H1 (cell line): ENCODE measurements around the gene PROK2. TPM values are rescaled to one million over a fixed set of nuclear protein-coding genes. Genes with fewer than 3 reads are reported as not detected.

ENCODE experiments used
- CTCF ChIA-PET: fragments of 300-600 bp; sonication (Branson Sonifier 250); formaldehyde crosslinking; loops from one replicate; lab custom pipeline; 2021; ENCODE audit not compliant: partially characterized antibody; lab: Charles Lee
- POLR2A ChIA-PET: fragments of 300-600 bp; sonication (Branson Sonifier 250); formaldehyde crosslinking; loops from one replicate; lab custom pipeline; 2021; ENCODE audit warnings: inconsistent platforms; ENCODE audit not compliant: partially characterized antibody; lab: Charles Lee
- DNase-seq, 2 experiments: peaks; one replicate each; pipeline versions ENCODE4 v3.0.0 to v3.0.0-alpha.2; 2010 to 2022; ENCODE audit warnings: low spot score in 2 of 2, low read depth in 1 of 2, mixed read lengths in 1 of 2
- FAIRE-seq: peaks from 2 replicates; lab custom pipeline; 2011; peaks lifted over from hg19 to GRCh38; lab: Jason Lieb, UNC
- H2AFZ ChIP-seq: 2 replicates; pipeline ENCODE4 v1.8.1; 2012; ENCODE audit warnings: low read length, inconsistent platforms
- H2AK5ac ChIP-seq: 2 replicates; pipeline ENCODE4 v1.6.1; 2013; ENCODE audit warnings: low read depth, low read length
- H2BK120ac ChIP-seq: replicated peaks from 2 replicates; pipeline ENCODE3; 2013; ENCODE audit warnings: low read depth, low read length, inconsistent platforms
- H2BK12ac ChIP-seq: 2 replicates; pipeline ENCODE4 v1.6.1; 2013; ENCODE audit warnings: low read depth, low read length
- H2BK15ac ChIP-seq: 2 replicates; pipeline ENCODE4 v1.6.1; 2013; ENCODE audit warnings: low read length
- H2BK20ac ChIP-seq: 2 replicates; pipeline ENCODE4 v1.6.1; 2013; ENCODE audit warnings: low read length
- H2BK5ac ChIP-seq: 2 replicates; pipeline ENCODE4 v1.6.1; 2013; ENCODE audit warnings: low read depth, low read length
- H3K14ac ChIP-seq: 2 replicates; pipeline ENCODE4 v1.6.1; 2013; ENCODE audit warnings: inconsistent platforms; ENCODE audit not compliant: insufficient read length
- H3K18ac ChIP-seq: 2 replicates; pipeline ENCODE4 v1.6.1; 2013; ENCODE audit warnings: low read length; ENCODE audit errors: extremely low read depth
- H3K23ac ChIP-seq: 2 replicates; pipeline ENCODE4 v1.6.1; 2013; ENCODE audit warnings: inconsistent platforms; ENCODE audit not compliant: insufficient read length
- H3K23me2 ChIP-seq: 2 replicates; pipeline ENCODE4 v1.6.1; 2013; ENCODE audit warnings: low read depth, low read length
- H3K27ac ChIP-seq: 2 replicates; pipeline ENCODE4 v1.6.1; 2011; ENCODE audit warnings: low read depth, low read length, inconsistent platforms
- H3K27me3 ChIP-seq, 4 experiments: replicated peaks in 1 of 4; 1 replicate in 1 of 4; 2 replicates in 3 of 4; pipeline versions ENCODE4 v1.6.1 to v1.8.1; 2011 to 2013; ENCODE audit warnings: low read length in 3 of 4, mild to moderate bottlenecking in 3 of 4, inconsistent platforms in 2 of 4, mixed read lengths in 2 of 4, moderate library complexity in 1 of 4; ENCODE audit not compliant: control insufficient read depth in 3 of 4, insufficient read depth in 3 of 4; ENCODE audit errors: extremely low read depth in 1 of 4
- H3K36me3 ChIP-seq, 4 experiments: 2 replicates each; pipeline versions ENCODE4 v1.6.1 to v1.8.1; 2011 to 2013; ENCODE audit warnings: mild to moderate bottlenecking in 4 of 4, low read length in 3 of 4, moderate library complexity in 2 of 4, control low read depth in 1 of 4, inconsistent platforms in 1 of 4; ENCODE audit not compliant: insufficient read depth in 4 of 4, control insufficient read depth in 2 of 4
- H3K4ac ChIP-seq: replicated peaks from 2 replicates; pipeline ENCODE3; 2013; ENCODE audit warnings: low read length, low read depth, mixed read lengths, inconsistent platforms; ENCODE audit not compliant: insufficient read length
- H3K4me1 ChIP-seq, 4 experiments: replicated peaks in 1 of 4; 1 replicate in 1 of 4; 2 replicates in 3 of 4; pipeline versions ENCODE4 v1.6.1 to v1.8.1; 2011 to 2013; ENCODE audit warnings: low read length in 3 of 4, inconsistent platforms in 2 of 4, mixed read lengths in 1 of 4; ENCODE audit not compliant: insufficient read depth in 4 of 4, control insufficient read depth in 3 of 4
- H3K4me2 ChIP-seq, 2 experiments: 2 replicates each; pipeline versions ENCODE4 v1.6.1 to v1.8.1; 2011 to 2013; ENCODE audit warnings: low read depth in 2 of 2, low read length in 2 of 2, control low read depth in 1 of 2, inconsistent platforms in 1 of 2, mild to moderate bottlenecking in 1 of 2; ENCODE audit not compliant: insufficient read depth in 1 of 2
- H3K4me3 ChIP-seq, 4 experiments: fragments of 200-600, 300-600 bp in 1 of 4; sonication (generic), shearing (Covaris generic), sonication (Bioruptor Twin) in 1 of 4; 2 replicates each; pipeline versions ENCODE4 v1.5.1 to v1.8.1; 2011 to 2016; ENCODE audit warnings: low read length in 4 of 4, low read depth in 3 of 4, control low read depth in 2 of 4, inconsistent platforms in 2 of 4, mild to moderate bottlenecking in 2 of 4, mixed read lengths in 1 of 4, moderate library complexity in 1 of 4; ENCODE audit not compliant: insufficient read depth in 2 of 4; ENCODE audit errors: extremely low read depth in 1 of 4
- H3K56ac ChIP-seq: replicated peaks from 2 replicates; pipeline ENCODE3; 2013; ENCODE audit warnings: low read depth, mild to moderate bottlenecking, mixed read lengths, low read length, inconsistent platforms; ENCODE audit not compliant: insufficient read length
- H3K79me1 ChIP-seq: 2 replicates; pipeline ENCODE4 v1.6.1; 2013; ENCODE audit warnings: low read depth, low read length, control low read depth
- H3K79me2 ChIP-seq, 2 experiments: 2 replicates each; pipeline versions ENCODE4 v1.6.1 to v1.8.1; 2012 to 2013; ENCODE audit warnings: low read length in 2 of 2, mild to moderate bottlenecking in 2 of 2, inconsistent platforms in 1 of 2; ENCODE audit not compliant: insufficient read depth in 2 of 2, control insufficient read depth in 1 of 2
- H3K9ac ChIP-seq, 4 experiments: replicated peaks in 1 of 4; 1 replicate in 1 of 4; 2 replicates in 3 of 4; pipeline versions ENCODE4 v1.6.1 to v1.8.1; 2011 to 2013; ENCODE audit warnings: low read depth in 3 of 4, low read length in 3 of 4, control low read depth in 2 of 4, mild to moderate bottlenecking in 2 of 4, moderate library complexity in 2 of 4, inconsistent platforms in 1 of 4; ENCODE audit errors: extremely low read depth in 1 of 4
- H3K9me3 ChIP-seq, 2 experiments: 2 replicates each; pipeline versions ENCODE4 v1.6.1 to v1.8.1; 2012 to 2013; ENCODE audit warnings: mild to moderate bottlenecking in 2 of 2, moderate library complexity in 2 of 2, control low read depth in 1 of 2, inconsistent platforms in 1 of 2, low read depth in 1 of 2, low read length in 1 of 2, mixed read lengths in 1 of 2; ENCODE audit not compliant: insufficient read depth in 2 of 2
- H4K20me1 ChIP-seq, 2 experiments: replicated peaks in 1 of 2; 2 replicates each; pipeline versions ENCODE3 to v1.8.1; 2011 to 2013; ENCODE audit warnings: inconsistent platforms in 2 of 2, low read length in 2 of 2, mild to moderate bottlenecking in 1 of 2; ENCODE audit not compliant: insufficient read depth in 2 of 2, control insufficient read depth in 1 of 2
- H4K5ac ChIP-seq: 2 replicates; pipeline ENCODE4 v1.6.1; 2013; ENCODE audit warnings: low read length, low read depth, mixed read lengths, inconsistent platforms; ENCODE audit not compliant: insufficient read length
- H4K8ac ChIP-seq: 2 replicates; pipeline ENCODE4 v1.8.0; 2013; ENCODE audit warnings: mild to moderate bottlenecking, moderate library complexity, low read length, inconsistent platforms; ENCODE audit not compliant: insufficient read depth; ENCODE audit errors: extremely low read depth
- H4K91ac ChIP-seq: replicated peaks from 2 replicates; pipeline ENCODE3; 2013; ENCODE audit warnings: low read length, mixed read lengths, inconsistent platforms; ENCODE audit not compliant: insufficient read length
- BCL11A ChIP-seq, 2 experiments: IDR thresholded peaks; one replicate each; pipeline ENCODE4 v1.6.1; 2011; ENCODE audit warnings: low read depth in 2 of 2, low read length in 2 of 2, mild to moderate bottlenecking in 2 of 2
- CTBP2 ChIP-seq: IDR thresholded peaks from 2 replicates; pipeline ENCODE4 v1.7.0; 2011; ENCODE audit warnings: borderline replicate concordance, mild to moderate bottlenecking, moderate library complexity, mixed read lengths, low read length; ENCODE audit not compliant: insufficient read depth, insufficient read length
- RXRA ChIP-seq: IDR thresholded peaks from 2 replicates; pipeline ENCODE4 v1.6.1; 2011; ENCODE audit warnings: low read depth, mild to moderate bottlenecking, low read length, moderate library complexity; ENCODE audit not compliant: insufficient read depth
- SP4 ChIP-seq: IDR thresholded peaks from 2 replicates; pipeline ENCODE4 v1.6.1; 2012; ENCODE audit warnings: low read length, inconsistent platforms
- TEAD4 ChIP-seq: IDR thresholded peaks from 2 replicates; pipeline ENCODE4 v1.6.1; 2012; ENCODE audit warnings: low read depth, low read length, inconsistent platforms, mixed read lengths
- WGBS, 2 experiments: shearing (Covaris generic) in 1 of 2; methylation state at CpG; one replicate each; pipeline versions ENCODE4 v1.1.6 to v1.1.7; 2013 to 2015; ENCODE audit warnings: low lambda C conversion rate in 2 of 2, mixed read lengths in 2 of 2, inconsistent platforms in 1 of 2, low coverage in 1 of 2, missing lambda C conversion rate in 1 of 2; ENCODE audit not compliant: insufficient replicate concordance in 2 of 2, insufficient coverage in 1 of 2, insufficient read length in 1 of 2; ENCODE audit errors: extremely low coverage in 1 of 2, missing lambda C conversion rate in 1 of 2; 5-methylcytosine and 5-hydroxymethylcytosine counted together
- polyA plus RNA-seq, 7 experiments: library from polyadenylated mRNA; depleted of rRNA in 3 of 7; stranded (reverse) in 5 of 7; unstranded in 2 of 7; fragments of >200 nt in 5 of 7; fragments of 200-250 nt in 2 of 7; gene quantifications; 1 replicate in 5 of 7; 2 replicates in 1 of 7; 4 replicates in 1 of 7; pipeline versions ENCODE4 v1.2.1 to v1.2.3, GENCODE V29; 2011 to 2013; ENCODE audit warnings: missing spikeins in 2 of 7, mixed read lengths in 2 of 7
- total RNA-seq: library from RNA; stranded (reverse); fragmentation: NEBNext Ultra II Directional; extraction: Animal tissue kit (Norgen Biotek cat#: 25700); gene quantifications from 2 replicates; pipeline ENCODE4 v1.2.1, GENCODE V29; 2021
- TF ChIP-seq, protein P1 (sequence below): IDR thresholded peaks from 2 replicates; pipeline ENCODE4 v1.6.1; 2012; ENCODE audit warnings: inconsistent platforms

PROK2 gene
- total and polyA plus RNA-seq, 2 of the 8 experiments (the other 6 are each of a cell fraction or from before 2014, with no cell fraction given) = 0.50 to 1.8 TPM

DNA sequence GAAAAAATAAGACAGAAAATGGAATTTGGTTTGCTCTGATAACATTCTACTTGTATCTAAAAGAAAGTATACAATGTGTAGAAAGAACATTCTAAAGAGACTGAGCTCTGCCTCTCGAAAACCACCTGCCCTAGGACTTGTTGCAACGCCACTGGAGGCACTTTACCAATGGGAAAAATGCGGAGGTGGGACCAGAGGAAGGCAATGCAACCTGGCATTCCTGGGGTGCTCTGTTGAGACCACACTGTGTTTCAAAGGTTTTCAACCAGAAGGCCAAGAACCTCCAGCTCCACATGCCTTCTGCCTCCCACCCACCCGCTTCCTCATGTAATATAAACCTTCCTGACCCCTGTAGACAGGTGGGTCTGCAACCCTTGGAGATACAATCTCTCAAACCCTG is 4.5 kb downstream of the PROK2 start:
- peak overlapping the region; percentile 15 for H2BK20ac ChIP-seq
- H4K5ac ChIP-seq = no peak overlapping the region
- 44% methylated on average over 4 of the region's 4 CpGs; no CpG with 5 or more reads in 1 of the 2 experiments for WGBS, 2 experiments
- no peak overlapping the region; a peak in 1 of 8 replicates for H3K4me3 ChIP-seq
- peaks cover 5% of the 10 kb centered on the region; the same call in 1 of the 2 replicates for H3K23me2 ChIP-seq
- H2AFZ ChIP-seq = no peak overlapping the region
- peaks cover 12 to 27% (median 21%) of the 10 kb centered on the region in 4 experiments for H3K27me3 ChIP-seq
- H3K4me1 ChIP-seq = peaks cover 6 to 12% (median 11%) of the 10 kb centered on the region in 4 experiments
- 0 out of 4 replicates have a peak overlapping the region, but pooled peaks of 1 of the 2 experiments have one; percentile 27 for H3K4me2 ChIP-seq
- no peak overlapping the region for H3K27ac ChIP-seq
- POLR2A ChIA-PET = interaction anchor here (0.5 to 1.2 kb wide), 2 partner anchors 19 to 50 kb away, joined by 5 read pairs; no protein-coding TSS in a partner anchor
- H4K91ac ChIP-seq = no peak overlapping the region
- no peak overlapping the region for H2AK5ac ChIP-seq
- no peak overlapping the region for H3K14ac ChIP-seq
- no peak overlapping the region for H2BK12ac ChIP-seq
- H3K18ac ChIP-seq = no peak overlapping the region
- peak; percentile 81 for FAIRE-seq
- H2BK120ac ChIP-seq = no peak overlapping the region
- H3K79me1 ChIP-seq = no peaks in the 10 kb centered on the region; the same call in 1 of the 2 replicates
- no peak overlapping the region; the same call in 1 of the 2 replicates for H4K8ac ChIP-seq
- no peak overlapping the region for H3K23ac ChIP-seq
- H3K9me3 ChIP-seq = no peaks in the 10 kb centered on the region
- H3K4ac ChIP-seq = no peak overlapping the region
- H3K36me3 ChIP-seq = no peaks in the 10 kb centered on the region
- TF ChIP-seq, protein P1, sequence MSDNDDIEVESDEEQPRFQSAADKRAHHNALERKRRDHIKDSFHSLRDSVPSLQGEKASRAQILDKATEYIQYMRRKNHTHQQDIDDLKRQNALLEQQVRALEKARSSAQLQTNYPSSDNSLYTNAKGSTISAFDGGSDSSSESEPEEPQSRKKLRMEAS = no peak
- TF ChIP-seq TEAD4 (peak; percentile 83), BCL11A (IDR thresholded peaks at IDR 0.05; ENCODE audit: low read depth in 2 of 2, low read length in 2 of 2) (no peak), SP4 (no peak), CTBP2 (no peak), RXRA (no peak)
- no peaks in the 10 kb centered on the region for H4K20me1 ChIP-seq
- no peak overlapping the region for H2BK5ac ChIP-seq
- DNase-seq = no peak
- no peak overlapping the region for H3K56ac ChIP-seq
- H2BK15ac ChIP-seq = no peak overlapping the region
- no peak overlapping the region for H3K9ac ChIP-seq
- no peaks in the 10 kb centered on the region for H3K79me2 ChIP-seq
- CTCF ChIA-PET = interaction anchor here (0.6 to 1.3 kb wide), 3 partner anchors 19 to 101 kb away, joined by 3 to 4 read pairs (median 4); no protein-coding TSS in a partner anchor
